Activated CD4-positive, alpha-beta T cell treated with anti-CD3 and anti-CD28 coated beads for 4 hours (primary cell): ENCODE results near the gene GSS.
"Not testable (repeated sequence)": the region's sequence is repeated elsewhere in the genome, so short reads cannot be mapped to it uniquely, and the experiment has no call there.

Experiments used
- DNase-seq, 2 donors: peaks; one replicate each; pipeline ENCODE4 v3.0.0-alpha.2; 2020

The GSS gene

DNA sequence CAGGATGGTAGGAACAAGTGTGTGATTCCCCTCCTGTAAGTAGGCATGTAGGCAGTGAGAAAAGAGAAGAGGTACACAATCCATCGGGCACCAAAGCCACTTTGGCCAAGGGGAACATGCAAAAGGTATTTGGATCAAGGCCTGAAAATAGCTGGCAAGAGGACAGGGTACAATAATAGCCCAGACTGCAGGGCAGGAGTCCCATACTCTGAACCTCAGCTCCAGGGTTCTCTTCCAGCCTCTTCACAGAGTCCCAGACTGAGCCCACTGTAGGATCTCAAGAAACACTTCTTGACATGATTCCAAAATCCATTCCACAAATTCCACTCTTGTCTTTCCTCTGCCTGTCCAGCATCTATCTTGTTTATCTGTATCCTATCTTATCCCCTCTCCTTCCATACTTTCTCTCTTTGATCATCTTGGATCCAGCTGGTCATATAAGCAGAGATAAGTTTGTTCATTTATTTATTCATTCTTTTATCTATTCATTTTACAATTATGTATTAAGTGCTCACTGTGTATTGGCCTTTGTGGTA, 59.5 kb downstream of the GSS start:
- DNase-seq = no peak

DNA sequence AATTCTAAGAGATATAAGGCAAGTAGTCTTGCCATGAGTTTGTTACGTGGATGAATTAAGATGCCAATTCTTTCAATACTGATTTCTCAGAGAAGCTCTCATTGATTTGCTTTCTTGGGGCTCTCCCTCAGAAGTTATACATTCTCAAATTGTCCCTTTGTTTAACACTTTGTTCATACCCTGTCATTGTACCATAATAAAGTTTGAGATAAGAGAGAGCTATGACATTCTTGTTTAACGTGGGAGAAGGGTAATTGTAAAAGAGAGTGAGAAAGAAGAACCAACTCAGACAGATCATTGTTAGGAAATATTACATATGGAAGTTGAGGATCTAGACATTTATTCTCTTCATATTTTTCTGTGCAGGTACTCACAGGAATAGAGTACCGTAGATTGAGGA, 60.1 kb downstream of the GSS start:
- no peak for DNase-seq

DNA sequence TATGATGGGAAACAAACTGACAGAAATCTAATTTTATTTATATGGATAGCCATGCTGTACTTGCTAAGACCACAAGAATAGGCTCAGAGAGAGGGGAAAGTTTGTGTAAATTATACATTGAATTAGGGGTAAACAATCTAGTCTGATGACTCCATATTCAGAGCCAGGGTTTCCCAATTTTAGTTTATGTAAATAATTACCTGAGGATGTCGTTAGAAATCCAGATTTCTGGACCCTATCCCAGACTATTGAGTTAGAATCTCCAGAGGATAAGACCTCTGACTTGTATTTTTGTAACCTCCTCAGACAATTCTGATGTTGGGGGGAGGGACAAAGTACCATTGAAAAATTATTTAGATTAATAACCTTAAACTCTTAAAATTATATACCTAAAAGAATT, 60.9 kb downstream of the GSS start:
- DNase-seq = no peak

DNA sequence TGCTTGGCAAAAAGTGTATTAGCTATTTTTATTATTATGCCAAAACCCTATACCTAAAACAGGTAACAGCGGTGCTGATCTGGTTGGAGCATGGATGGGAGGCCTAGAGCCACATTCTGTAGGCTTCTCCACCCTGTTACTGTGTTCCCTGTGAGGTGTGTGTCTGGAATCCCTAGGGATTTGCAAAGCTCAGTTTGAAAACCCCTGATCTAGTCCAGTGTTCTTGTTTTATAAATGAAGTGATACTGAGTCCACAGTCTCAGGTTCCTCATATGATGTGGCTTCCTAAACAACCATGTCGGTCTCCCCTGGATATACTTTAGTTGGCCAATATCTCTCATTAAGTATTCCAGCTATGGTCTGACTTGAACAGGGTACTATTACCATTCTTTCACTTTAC, 62.9 kb downstream of the GSS start:
- no peak for DNase-seq

DNA sequence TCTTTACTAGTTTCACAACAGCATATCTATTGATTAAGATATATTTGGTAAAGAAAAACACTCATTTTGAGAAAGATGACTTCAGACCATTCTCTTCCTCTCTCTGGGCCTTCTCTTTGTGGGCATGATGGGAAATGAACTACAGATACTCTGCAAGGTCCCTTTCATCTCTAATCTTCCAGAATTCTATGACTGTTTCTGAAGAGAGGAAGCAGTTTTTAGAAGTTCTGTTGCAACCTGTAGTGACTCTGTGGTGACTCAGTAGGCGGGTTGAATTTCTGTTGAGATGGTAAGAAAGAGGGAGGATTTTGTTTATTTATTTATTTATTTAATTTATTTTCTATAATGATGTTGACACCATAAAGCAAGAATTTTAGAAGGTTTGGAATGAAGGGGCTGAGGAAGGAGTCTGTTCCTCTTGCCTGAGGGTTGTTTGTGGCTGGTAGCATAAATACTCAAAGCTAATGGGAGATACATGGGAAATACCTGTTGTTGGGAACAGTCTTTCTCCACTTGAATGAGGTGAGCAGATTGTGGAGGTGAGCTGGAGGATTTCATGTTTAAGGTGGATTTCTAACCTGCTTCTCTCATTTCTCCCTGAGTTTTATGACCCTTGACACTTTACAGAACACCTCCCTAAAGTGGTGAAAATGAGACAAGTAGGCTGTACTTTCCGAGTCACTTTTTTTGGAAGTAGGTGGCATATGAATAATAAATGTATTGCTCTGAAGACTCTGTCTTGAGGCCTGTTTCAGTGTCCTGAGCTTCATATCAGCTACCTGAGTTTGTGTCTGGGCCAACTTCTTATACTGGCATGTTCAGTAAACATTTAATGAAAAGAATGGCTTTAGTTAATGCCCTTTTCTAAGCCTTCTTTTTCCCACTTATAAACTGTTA, 64.2 kb downstream of the GSS start:
- peak; percentile 18 to 30 for DNase-seq

DNA sequence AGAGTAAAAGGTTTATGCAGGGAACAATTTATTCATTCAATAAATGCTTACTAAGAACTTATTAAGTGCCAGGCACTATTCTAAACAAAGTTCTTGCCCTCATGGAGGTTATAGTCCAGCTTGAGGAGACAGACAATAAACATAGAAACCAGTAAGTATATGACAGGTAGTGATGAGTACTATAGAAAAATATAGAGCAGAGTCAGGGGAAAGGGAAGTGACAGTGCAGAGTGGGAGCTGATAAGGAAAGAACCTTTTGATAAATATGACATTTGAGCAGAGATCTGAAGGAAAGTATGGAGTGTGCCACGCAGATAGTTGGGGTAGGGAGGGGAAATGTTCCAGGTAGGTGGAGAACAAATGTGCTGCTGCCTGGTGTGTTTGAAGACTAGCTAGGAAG, 67.1 kb downstream of the GSS start:
- DNase-seq = no peak

DNA sequence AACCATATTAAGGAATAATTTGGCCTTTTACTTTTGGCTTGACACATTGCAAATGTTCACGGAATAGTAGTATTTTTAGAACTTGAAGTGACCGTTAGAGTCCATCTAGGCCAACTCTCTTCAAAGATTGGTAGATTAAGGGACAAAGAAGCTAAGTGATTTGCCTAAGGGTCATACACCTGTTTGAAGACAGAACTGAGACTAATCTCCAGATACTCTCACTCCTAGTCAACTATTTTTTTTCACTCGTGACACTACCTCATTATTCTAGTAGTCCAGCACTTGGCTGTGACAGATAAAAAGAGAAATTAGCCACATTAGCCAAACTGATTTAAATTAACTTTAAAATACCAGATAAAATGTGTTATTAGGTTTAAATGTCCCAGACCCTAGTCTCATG, 68.6 kb downstream of the GSS start:
- no peak for DNase-seq

DNA sequence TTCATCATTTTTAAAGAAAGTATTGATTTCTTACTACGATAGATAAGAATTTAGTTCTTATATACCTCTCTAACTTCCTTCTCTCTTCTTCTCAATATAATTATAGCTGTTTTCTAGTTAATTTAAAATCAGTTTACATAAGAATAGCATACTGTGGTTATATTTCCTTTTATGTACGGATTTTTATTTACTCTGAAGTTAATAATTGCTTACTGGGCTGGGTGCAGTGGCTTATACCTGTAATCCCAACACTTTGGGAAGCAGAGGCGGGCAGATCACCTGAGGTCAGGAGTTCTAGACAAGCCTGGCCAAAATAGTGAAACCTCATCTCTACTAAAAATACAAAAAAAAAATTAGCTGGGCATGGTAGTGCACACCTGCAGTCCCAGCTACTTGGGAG, 69.5 kb downstream of the GSS start:
- no peak for DNase-seq

DNA sequence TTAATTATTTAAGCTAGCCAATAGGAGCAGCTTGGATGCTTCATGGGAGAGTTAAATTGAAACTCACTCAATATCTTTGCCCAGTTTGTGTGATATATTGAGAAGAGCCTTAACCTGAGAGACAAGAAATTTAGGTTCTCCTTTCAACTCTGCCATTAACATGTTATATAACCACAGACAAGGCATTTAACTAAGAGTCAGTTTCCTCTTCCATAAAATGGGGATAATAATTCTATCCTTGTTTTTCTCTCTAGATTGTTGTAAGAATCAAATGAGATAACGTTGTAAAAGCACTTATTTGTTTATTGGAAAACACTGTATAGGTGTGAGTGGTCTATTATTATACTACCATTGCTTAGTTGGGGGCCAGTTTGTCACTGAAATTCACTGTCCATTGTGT, 71.3 kb downstream of the GSS start:
- DNase-seq = no peak

DNA sequence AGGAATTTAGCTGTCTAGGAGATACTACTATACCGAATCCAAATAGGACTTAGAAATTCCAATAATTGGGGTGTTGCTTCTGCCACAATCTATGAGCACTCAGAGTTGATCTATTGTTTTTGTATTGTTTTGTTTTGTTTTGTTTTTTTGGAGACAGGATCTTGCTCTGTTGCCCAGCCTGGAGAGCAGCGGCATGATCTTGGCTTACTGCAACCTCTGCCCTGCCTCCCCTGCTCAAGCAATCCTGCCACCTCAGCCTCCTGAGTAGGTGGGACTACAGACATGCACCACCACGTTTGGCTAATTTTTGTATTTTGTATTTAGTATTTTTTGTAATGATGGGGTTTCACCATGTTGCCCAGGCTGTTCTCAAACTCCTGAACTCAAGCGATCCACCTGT, 71.8 kb downstream of the GSS start:
- no peak for DNase-seq

DNA sequence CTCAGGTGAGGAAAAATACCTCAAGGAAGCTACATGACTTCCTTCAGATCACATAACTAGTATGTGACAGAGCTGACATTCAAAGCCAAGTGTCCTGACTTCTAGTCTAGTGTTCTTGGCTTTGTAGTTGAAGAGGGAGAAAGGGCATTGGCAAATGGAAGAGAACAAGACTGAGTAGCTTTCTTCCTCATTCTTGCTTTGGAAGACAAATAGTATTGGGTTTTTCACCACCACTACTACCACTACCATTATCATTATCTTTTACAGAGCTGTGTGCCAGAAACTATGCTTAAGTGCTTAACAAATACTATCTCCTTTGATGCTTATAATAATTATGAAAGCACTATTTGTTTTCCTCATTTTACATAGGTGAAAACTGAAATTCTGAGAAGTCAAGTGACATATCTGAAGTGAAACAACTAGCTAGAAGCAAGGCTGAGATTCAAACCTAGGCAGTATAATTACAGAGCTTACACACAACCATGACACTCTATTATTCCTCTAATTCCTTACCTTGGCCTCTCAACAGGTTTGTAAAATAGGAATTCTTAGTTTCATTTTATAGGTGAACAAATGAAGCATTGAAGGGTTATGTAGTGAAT, 72.4 kb downstream of the GSS start:
- DNase-seq = no peak

DNA sequence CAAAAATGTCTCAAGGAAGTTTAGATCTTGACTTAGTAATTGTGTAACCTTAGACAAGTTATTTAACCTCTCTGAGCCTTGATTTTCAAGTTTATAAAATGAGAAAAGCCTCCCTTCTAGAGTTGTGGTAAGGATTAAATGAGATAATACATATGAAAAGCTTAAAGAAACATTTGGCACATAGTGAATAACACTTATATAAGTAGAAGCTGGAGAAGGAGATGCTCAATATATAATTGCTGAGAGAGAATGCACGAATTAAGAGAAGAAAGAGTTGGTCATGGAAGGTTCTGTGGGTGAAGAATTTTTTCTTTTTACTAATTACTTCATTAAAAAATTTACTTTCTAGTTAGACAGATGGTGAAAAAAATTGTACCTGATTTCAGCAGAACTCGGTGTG, 73.9 kb downstream of the GSS start:
- DNase-seq = no peak

DNA sequence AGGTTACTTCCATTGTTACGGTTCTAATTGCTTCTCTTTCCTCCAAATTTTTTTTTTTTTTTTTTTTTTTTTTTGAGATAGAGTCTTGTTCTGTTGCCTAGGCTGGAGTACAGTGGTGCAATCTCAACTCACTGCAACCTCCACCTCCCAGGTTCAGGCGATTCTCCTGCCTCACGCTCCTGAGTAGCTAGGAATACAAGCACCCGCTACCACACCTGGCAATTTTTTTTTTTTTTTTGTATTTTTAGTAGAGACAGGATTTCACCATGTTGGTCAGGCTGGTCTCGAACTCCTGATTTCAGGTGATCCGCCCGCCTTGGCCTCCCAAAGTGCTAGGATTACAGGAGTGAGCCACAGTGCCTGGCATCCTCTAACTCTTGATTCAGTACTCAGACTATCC, 74.6 kb downstream of the GSS start:
- DNase-seq = not testable (repeated sequence)

DNA sequence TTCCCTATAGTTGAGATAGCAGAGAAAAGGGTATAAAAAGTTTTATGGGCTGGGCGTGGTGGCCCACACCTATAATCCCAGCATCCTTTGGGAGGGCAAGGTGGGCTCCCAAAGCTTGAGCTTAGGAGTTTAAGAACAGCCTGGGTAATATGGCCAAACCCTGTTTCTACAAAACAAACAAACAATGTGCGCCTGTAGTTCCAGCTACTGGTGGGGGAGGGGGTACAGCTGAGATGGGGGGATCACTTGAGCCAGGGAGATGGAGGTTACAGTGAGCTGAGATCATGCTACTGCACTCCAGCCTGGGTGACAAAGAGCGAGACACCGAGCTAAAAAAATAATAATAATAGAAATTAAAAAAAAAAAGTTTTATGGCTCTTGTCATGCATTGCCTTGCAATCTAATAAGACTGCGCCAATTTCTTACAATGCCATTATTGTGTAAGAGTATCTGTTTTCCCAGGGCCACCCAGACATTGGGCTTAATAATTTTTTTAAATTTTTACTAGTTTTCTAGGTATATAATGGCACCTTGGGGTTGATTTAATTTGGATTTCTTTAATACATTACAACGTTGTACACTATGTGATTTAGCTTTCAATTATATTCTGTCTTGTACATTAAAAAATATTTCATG, 75.3 kb downstream of the GSS start:
- no peak for DNase-seq
